CD4-positive, CD25-positive, alpha-beta regulatory T cell (primary cell): ENCODE results near the gene ABCB1. TPM values are rescaled to one million over a fixed set of nuclear protein-coding genes. Genes with fewer than 3 reads are reported as not detected.
A peak's percentile ranks its signal among the peaks of the same experiment; 100 is the strongest.
"Not testable (repeated sequence)": the region's sequence is repeated elsewhere in the genome, so short reads cannot be mapped to it uniquely, and the experiment has no call there.

Experiments used
- ATAC-seq, 2 donors: fragments of 150-1000 bp; cut with Tn5 transposase; one replicate each; pipeline ENCODE4 v1.10.0; 2021; ENCODE audit warnings: low read depth in 2 of 2, moderate number of reproducible peaks in 2 of 2, moderate library complexity in 1 of 2
- DNase-seq, 3 donors: peaks; one replicate each; pipeline versions ENCODE4 v3.0.0 to v3.0.0-alpha.2; 2012 to 2022; ENCODE audit warnings: mixed read lengths in 1 of 3
- H3K27ac ChIP-seq: one replicate; pipeline ENCODE4 v1.7.0; 2013; ENCODE audit warnings: mild to moderate bottlenecking, low read length; ENCODE audit not compliant: insufficient read depth, poor library complexity, severe bottlenecking
- H3K27me3 ChIP-seq: one replicate; pipeline ENCODE4 v1.7.0; 2013; ENCODE audit warnings: low read length; ENCODE audit not compliant: control insufficient read depth, insufficient read depth
- H3K36me3 ChIP-seq: one replicate; pipeline ENCODE4 v1.7.0; 2013; ENCODE audit warnings: mild to moderate bottlenecking, low read length, moderate library complexity; ENCODE audit not compliant: control insufficient read depth, insufficient read depth
- H3K4me1 ChIP-seq: 2 replicates; pipeline ENCODE4 v1.7.0; 2013; ENCODE audit warnings: mild to moderate bottlenecking, low read length; ENCODE audit not compliant: insufficient read depth, control insufficient read depth, poor library complexity, severe bottlenecking
- H3K4me3 ChIP-seq: one replicate; pipeline ENCODE4 v1.7.0; 2013; ENCODE audit warnings: low read depth, mild to moderate bottlenecking, low read length, moderate library complexity
- H3K9me3 ChIP-seq, 2 experiments: 1 replicate in 1 of 2; 2 replicates in 1 of 2; pipeline ENCODE4 v1.7.0; 2013; ENCODE audit warnings: low read length in 2 of 2, mild to moderate bottlenecking in 1 of 2, moderate library complexity in 1 of 2; ENCODE audit not compliant: control insufficient read depth in 2 of 2
- H3K27ac Mint-ChIP-seq, 3 donors: one replicate each; pipeline ENCODE4 v1.8.0; 2020 to 2022; ENCODE audit warnings: mild to moderate bottlenecking in 3 of 3, mixed read lengths in 3 of 3, moderate library complexity in 2 of 3
- H3K27me3 Mint-ChIP-seq: one replicate; pipeline ENCODE4 v1.8.0; 2022; ENCODE audit warnings: mild to moderate bottlenecking, mixed read lengths
- H3K36me3 Mint-ChIP-seq: one replicate; pipeline ENCODE4 v1.8.0; 2020; ENCODE audit warnings: mixed read lengths
- H3K4me1 Mint-ChIP-seq, 4 donors: one replicate each; pipeline ENCODE4 v1.8.0; 2020 to 2022; ENCODE audit warnings: mixed read lengths in 4 of 4, mild to moderate bottlenecking in 1 of 4
- H3K4me3 Mint-ChIP-seq, 4 donors: one replicate each; pipeline ENCODE4 v1.8.0; 2020 to 2022; ENCODE audit warnings: mild to moderate bottlenecking in 4 of 4, mixed read lengths in 4 of 4, moderate library complexity in 3 of 4
- H3K9me3 Mint-ChIP-seq, 7 donors: one replicate each; pipeline ENCODE4 v1.8.0; 2020 to 2022; ENCODE audit warnings: mixed read lengths in 7 of 7, mild to moderate bottlenecking in 3 of 7, moderate library complexity in 2 of 7
- polyA plus RNA-seq, 4 donors: library from polyadenylated mRNA; unstranded; fragments of 300-500 nt; fragmentation: Illumina TruSeq; gene quantifications; one replicate each; pipeline ENCODE4 v1.2.3, GENCODE V29; 2021
- total RNA-seq: library from RNA; stranded (reverse); gene quantifications from one replicate; pipeline ENCODE4 v1.2.3, GENCODE V29; 2022

Gene ABCB1
- total and polyA plus RNA-seq, 5 donors from 2014 or later: 0.06 to 2.0 (median 0.49) TPM

DNA sequence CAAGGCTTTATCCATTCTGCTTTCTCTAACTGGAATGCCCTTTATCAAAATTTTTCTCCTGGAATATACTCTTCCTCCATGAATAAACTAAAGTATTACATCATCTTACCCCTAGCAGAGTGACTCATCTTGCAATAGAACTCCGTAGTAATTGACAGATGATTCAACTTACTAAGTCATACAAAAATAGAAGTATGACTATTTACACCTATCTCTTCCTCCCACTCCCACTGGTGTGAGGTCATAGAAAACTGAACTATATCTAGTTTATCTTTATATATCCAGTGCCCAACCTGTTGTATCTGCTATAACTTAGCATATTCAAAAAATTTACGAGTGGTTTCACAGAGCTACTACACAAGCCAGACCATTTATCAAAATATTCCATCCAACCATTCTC is 26.1 kb downstream of the ABCB1 start:
- ATAC-seq (no peak), DNase-seq (no peak)
- Mint-ChIP-seq H3K27me3 (peaks cover 6% of the 10 kb centered on the region), H3K4me1 (no peaks in the 10 kb centered on the region), H3K9me3 (no peaks in the 10 kb centered on the region), H3K4me3 (no peak overlapping the region), H3K27ac (no peak overlapping the region), H3K36me3 (no peaks in the 10 kb centered on the region)
- Histone ChIP-seq H3K27ac (no peak overlapping the region), H3K27me3 (no peaks in the 10 kb centered on the region), H3K4me3 (no peak overlapping the region), H3K36me3 (no peaks in the 10 kb centered on the region), H3K9me3 (no peaks in the 10 kb centered on the region), H3K4me1 (no peaks in the 10 kb centered on the region)

DNA sequence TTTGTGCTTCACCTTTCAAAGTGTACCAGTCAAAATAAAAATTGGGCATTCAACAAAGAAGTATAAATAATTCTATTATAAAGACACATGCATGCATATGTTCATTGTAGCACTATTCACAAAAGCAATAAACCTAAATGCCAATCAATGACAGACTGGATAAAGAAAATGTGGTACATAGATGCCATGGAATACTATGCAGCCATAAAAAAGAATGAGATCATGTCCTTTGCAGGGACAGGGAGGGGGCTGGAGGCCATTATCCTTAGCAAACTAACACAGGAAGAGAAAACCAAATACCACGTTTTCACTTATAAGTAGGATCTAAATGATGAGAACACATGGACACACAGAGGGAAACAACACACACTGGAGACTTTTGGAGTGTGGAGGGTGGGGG is 28.2 kb downstream of the ABCB1 start:
- H3K27ac Mint-ChIP-seq, H3K4me3 Mint-ChIP-seq, H3K4me1 Mint-ChIP-seq, H3K36me3 ChIP-seq, H3K27ac ChIP-seq, H3K36me3 Mint-ChIP-seq, H3K27me3 Mint-ChIP-seq, H3K27me3 ChIP-seq, H3K4me1 ChIP-seq, ATAC-seq, H3K9me3 Mint-ChIP-seq, H3K4me3 ChIP-seq, DNase-seq, H3K9me3 ChIP-seq: not testable (repeated sequence)

DNA sequence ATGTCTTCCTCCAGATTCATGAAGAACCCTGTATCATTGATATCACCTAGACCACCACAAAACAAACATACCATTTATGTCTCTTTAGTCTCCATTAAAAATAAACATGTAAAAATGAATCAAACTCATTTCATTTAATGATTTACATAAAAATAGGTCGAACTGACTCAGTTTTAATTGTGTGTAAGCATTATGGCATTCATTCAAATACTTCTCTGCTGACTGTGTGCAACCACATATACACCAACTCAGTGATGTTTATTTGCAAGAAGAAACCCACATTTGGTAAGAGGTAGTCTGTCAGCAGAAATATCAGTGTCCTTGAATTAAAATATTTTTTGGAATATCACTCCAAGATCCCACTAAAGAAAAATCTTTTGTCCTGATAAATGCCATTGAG is 30.5 kb downstream of the ABCB1 start:
- ATAC-seq (no peak), DNase-seq (no peak)
- H3K27me3 Mint-ChIP-seq: peaks cover 6% of the 10 kb centered on the region
- no peaks in the 10 kb centered on the region for H3K36me3 ChIP-seq
- H3K36me3 Mint-ChIP-seq: no peaks in the 10 kb centered on the region
- no peaks in the 10 kb centered on the region for H3K27me3 ChIP-seq
- H3K9me3 Mint-ChIP-seq: peaks cover 0 to 1% (median 0%) of the 10 kb centered on the region in 7 donors
- H3K4me3 ChIP-seq: no peak overlapping the region
- H3K4me1 ChIP-seq: no peaks in the 10 kb centered on the region
- no peaks in the 10 kb centered on the region for H3K4me1 Mint-ChIP-seq
- H3K27ac Mint-ChIP-seq: no peak overlapping the region
- no peak overlapping the region for H3K27ac ChIP-seq
- no peaks in the 10 kb centered on the region for H3K9me3 ChIP-seq
- no peak overlapping the region for H3K4me3 Mint-ChIP-seq

DNA sequence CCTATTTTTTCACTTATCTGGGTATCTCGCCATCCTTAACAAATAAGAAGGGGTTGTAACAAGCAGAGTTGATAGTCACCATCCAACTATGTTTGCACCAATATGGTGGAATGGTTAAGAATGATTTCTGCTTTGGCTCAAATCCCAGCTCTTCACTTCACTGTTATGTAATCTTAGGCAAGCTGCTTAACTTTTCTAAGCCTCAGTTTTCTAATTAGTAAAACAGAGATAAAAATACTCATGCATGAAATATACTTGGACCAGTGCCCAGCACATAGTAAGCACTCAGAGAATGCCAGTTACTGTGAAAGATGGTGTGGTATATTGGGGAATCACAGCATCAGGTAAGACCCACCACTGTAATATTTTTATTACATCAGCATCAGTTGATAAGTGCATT is 33.6 kb downstream of the ABCB1 start:
- Mint-ChIP-seq H3K9me3 (peaks cover 0 to 1% (median 0%) of the 10 kb centered on the region in 7 donors), H3K4me1 (no peaks in the 10 kb centered on the region)

DNA sequence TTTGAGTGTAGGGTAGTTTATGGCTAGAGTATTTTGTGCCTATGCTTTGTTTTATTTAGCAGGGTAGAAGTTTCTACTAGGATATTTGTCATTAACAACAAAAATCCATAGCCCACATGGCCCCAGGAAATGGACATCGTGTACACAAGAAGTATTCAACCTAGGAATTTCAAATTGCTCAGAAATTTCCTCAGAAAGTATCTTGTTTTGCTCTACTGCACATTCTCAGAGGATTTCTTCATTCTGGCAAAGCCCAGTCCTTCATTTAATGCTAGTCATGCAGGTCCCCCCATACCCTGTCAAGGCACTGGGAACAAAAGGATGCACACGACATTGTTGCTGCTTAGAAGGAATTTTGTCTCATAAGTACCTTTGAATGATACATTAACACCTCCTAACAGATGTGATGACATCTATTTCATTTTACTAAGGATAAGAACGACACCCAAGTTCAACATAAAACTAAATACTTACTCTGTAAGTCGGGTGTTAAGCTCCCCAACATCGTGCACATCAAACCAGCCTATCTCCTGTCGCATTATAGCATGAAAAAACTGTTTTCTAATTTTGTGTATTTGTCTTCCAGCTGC is 34.3 kb downstream of the ABCB1 start:
- Histone ChIP-seq H3K9me3 (no peaks in the 10 kb centered on the region), H3K36me3 (no peaks in the 10 kb centered on the region), H3K4me1 (no peaks in the 10 kb centered on the region), H3K27me3 (no peaks in the 10 kb centered on the region), H3K4me3 (no peak overlapping the region), H3K27ac (no peak overlapping the region)
- H3K9me3 Mint-ChIP-seq: peaks cover 0 to 1% (median 0%) of the 10 kb centered on the region in 7 donors
- DNase-seq (no peak), ATAC-seq (no peak)
- no peak overlapping the region for H3K4me3 Mint-ChIP-seq
- H3K4me1 Mint-ChIP-seq: no peaks in the 10 kb centered on the region
- peaks cover 9% of the 10 kb centered on the region for H3K27me3 Mint-ChIP-seq
- H3K36me3 Mint-ChIP-seq: no peaks in the 10 kb centered on the region
- no peak overlapping the region for H3K27ac Mint-ChIP-seq

More for the DNA sequence above, 33.6 kb downstream of the ABCB1 start:
- Histone ChIP-seq H3K27me3 (no peaks in the 10 kb centered on the region), H3K4me3 (no peak overlapping the region), H3K4me1 (no peaks in the 10 kb centered on the region), H3K27ac (no peak overlapping the region), H3K36me3 (no peaks in the 10 kb centered on the region), H3K9me3 (no peaks in the 10 kb centered on the region)
- Mint-ChIP-seq H3K36me3 (no peaks in the 10 kb centered on the region), H3K27me3 (peaks cover 9% of the 10 kb centered on the region), H3K4me3 (no peak overlapping the region), H3K27ac (no peak overlapping the region)
- ATAC-seq (no peak), DNase-seq (no peak)

DNA sequence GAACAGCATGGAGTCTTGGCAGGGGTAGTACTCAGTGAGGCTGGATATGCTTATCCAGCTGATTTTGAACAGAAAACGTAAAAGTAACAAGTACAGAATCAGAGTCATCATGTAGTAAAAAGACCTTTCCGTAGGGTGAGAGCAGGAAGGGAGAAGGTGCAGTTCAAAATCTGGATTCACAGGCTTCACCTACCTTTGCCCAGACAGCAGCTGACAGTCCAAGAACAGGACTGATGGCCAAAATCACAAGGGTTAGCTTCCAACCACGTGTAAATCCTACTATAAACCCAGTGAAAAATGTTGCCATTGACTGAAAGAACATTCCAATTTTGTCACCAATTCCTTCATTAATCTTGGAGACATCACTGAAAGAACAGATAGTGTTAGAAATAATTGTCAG is 34.8 kb downstream of the ABCB1 start:
- H3K27ac ChIP-seq: no peak overlapping the region
- H3K36me3 ChIP-seq: no peaks in the 10 kb centered on the region
- DNase-seq (no peak), ATAC-seq (no peak)
- H3K27me3 ChIP-seq: no peaks in the 10 kb centered on the region
- no peaks in the 10 kb centered on the region for H3K9me3 ChIP-seq
- Mint-ChIP-seq H3K27me3 (peaks cover 9% of the 10 kb centered on the region), H3K27ac (no peak overlapping the region), H3K4me1 (no peaks in the 10 kb centered on the region), H3K36me3 (no peaks in the 10 kb centered on the region), H3K9me3 (peaks cover 0 to 1% (median 0%) of the 10 kb centered on the region in 7 donors), H3K4me3 (no peak overlapping the region)
- no peaks in the 10 kb centered on the region for H3K4me1 ChIP-seq
- H3K4me3 ChIP-seq: no peak overlapping the region

DNA sequence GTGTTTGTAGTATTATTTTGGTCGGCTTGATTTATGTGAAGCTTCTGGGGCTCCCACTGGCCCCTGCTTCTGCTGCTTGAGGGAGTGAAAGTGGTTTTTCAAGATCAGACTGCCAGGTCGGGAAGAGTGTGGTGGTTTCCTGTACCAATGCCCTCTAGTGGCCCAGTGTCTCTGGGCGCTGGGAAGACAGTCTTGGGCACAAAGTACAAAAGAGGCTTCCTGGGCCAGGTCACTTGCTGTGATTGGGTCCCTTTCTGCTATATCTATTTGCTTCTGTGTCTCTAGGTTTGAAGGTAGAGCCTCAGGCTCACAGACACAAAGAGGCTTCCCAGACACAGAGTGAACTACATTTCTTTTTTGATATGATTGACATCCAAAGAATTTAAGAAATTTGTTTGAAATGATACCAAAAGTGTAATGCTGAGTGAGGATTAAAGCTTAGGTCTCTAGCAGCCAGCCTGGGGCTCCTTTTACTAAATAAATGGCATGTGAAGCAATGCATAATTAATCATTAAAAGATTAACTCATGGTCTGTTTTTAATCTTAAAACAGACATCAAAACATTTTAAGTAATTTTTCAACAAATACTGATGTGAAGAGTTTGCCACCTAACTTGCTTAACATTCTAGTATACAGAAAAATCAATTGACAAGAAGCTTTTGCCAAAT is 36.3 kb downstream of the ABCB1 start:
- Mint-ChIP-seq H3K9me3 (peaks cover 0 to 1% (median 0%) of the 10 kb centered on the region in 7 donors), H3K27me3 (peaks cover 9% of the 10 kb centered on the region), H3K27ac (no peak overlapping the region), H3K4me3 (no peak overlapping the region), H3K4me1 (no peaks in the 10 kb centered on the region), H3K36me3 (no peaks in the 10 kb centered on the region)
- no peaks in the 10 kb centered on the region for H3K36me3 ChIP-seq
- no peak overlapping the region for H3K27ac ChIP-seq
- H3K4me3 ChIP-seq: no peak overlapping the region
- ATAC-seq (no peak), DNase-seq (peak in 1 of 3 donors; percentile 24)
- H3K27me3 ChIP-seq: no peaks in the 10 kb centered on the region
- H3K4me1 ChIP-seq: no peaks in the 10 kb centered on the region
- no peaks in the 10 kb centered on the region for H3K9me3 ChIP-seq

DNA sequence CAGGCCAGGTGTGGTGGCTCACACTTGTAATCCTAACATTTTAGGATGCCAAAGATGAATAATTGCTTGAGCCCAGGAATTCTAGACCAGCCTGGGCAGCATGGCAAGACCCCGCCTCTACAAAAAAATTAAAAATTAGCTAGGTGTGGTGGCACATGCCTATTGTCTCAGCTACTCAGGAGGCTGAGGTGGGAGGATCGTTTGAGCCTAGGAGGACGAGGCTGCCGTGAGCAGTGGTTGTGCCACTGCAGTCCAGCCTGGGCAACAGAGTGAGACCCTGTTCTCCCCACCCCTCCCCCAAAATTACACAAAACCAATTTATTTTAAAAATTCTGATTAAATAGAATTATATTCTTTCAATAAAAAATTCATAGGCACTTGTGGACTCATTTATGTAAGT is 39.0 kb downstream of the ABCB1 start:
- ATAC-seq: no peak
- H3K9me3 ChIP-seq: no peaks in the 10 kb centered on the region

More for the DNA sequence above, 39.0 kb downstream of the ABCB1 start:
- H3K27ac Mint-ChIP-seq: no peak overlapping the region
- Histone ChIP-seq H3K27ac (no peak overlapping the region), H3K36me3 (no peaks in the 10 kb centered on the region), H3K4me1 (no peaks in the 10 kb centered on the region), H3K4me3 (no peak overlapping the region), H3K27me3 (peaks cover 1% of the 10 kb centered on the region)
- no peak overlapping the region for H3K4me3 Mint-ChIP-seq
- peaks cover 9% of the 10 kb centered on the region for H3K27me3 Mint-ChIP-seq
- no peaks in the 10 kb centered on the region for H3K36me3 Mint-ChIP-seq
- no peaks in the 10 kb centered on the region for H3K4me1 Mint-ChIP-seq
- H3K9me3 Mint-ChIP-seq: peaks cover 0 to under 1% (median 0%) of the 10 kb centered on the region in 7 donors
- no peak for DNase-seq
